Hippocampal formation (tissue), 2 donors: ENCODE measurements around the gene NEMF.
A peak's percentile ranks its signal among the peaks of the same experiment; 100 is the strongest.
"Not testable (repeated sequence)": the region's sequence is repeated elsewhere in the genome, so short reads cannot be mapped to it uniquely, and the experiment has no call there.

Experiments
- DNase-seq, 2 donors: peaks; one replicate each; lab custom pipeline; 2025; lab: John Stamatoyannopoulos, UW

The NEMF gene

GRCh38 chr14:49852301-49853157 is at the start of gene NEMF:
TSS of gene NEMF (minus strand) at chr14:49852788. CDS start at chr14:49852753, 35 bp downstream.
- peak; percentile 87 to 96 for DNase-seq

GRCh38 chr14:49900973-49901372 is 48.4 kb upstream of the NEMF start:
- DNase-seq: no peak

GRCh38 chr14:49898485-49898884 is 45.9 kb upstream of the NEMF start:
- DNase-seq: no peak

- DNase-seq: no peak
These were observed 45.4 kb upstream of the NEMF start for GRCh38 chr14:49897965-49898364.

GRCh38 chr14:49897414-49897813 is 44.8 kb upstream of the NEMF start:
- DNase-seq: no peak

- no peak for DNase-seq
These were observed 44.4 kb upstream of the NEMF start for GRCh38 chr14:49896966-49897365.

GRCh38 chr14:49896272-49896671 is 43.7 kb upstream of the NEMF start:
- DNase-seq: not testable (repeated sequence)

- no peak for DNase-seq
These were observed 42.9 kb upstream of the NEMF start for GRCh38 chr14:49895480-49895879.

- DNase-seq: not testable (repeated sequence)
These were observed 41.9 kb upstream of the NEMF start for GRCh38 chr14:49894214-49895107.

- DNase-seq: no peak
These were observed 41.0 kb upstream of the NEMF start for GRCh38 chr14:49893309-49894213.

GRCh38 chr14:49892636-49893308 is 40.2 kb upstream of the NEMF start, which contains the start of gene ARF6:
TSS of gene ARF6 (plus strand) at chr14:49893082. CDS start at chr14:49893737, 655 bp downstream.
- DNase-seq: peak; percentile 95 to 96

- peak; percentile 68 to 71 for DNase-seq
These were observed 39.7 kb upstream of the NEMF start for GRCh38 chr14:49892301-49892635.

GRCh38 chr14:49888293-49888692 is 35.7 kb upstream of the NEMF start:
- no peak for DNase-seq

GRCh38 chr14:49886523-49886922 is 33.9 kb upstream of the NEMF start:
- DNase-seq: no peak

- no peak for DNase-seq
These were observed 30.5 kb upstream of the NEMF start for GRCh38 chr14:49882826-49883694.

- DNase-seq: no peak
These were observed 28.9 kb upstream of the NEMF start for GRCh38 chr14:49881350-49882001.

- no peak for DNase-seq
These were observed 27.9 kb upstream of the NEMF start for GRCh38 chr14:49880267-49881064.

- no peak for DNase-seq
These were observed 27.1 kb upstream of the NEMF start for GRCh38 chr14:49879646-49880204.
